ENCODE data around the gene CDK18. TPM values are rescaled to one million over a fixed set of nuclear protein-coding genes. Genes with fewer than 3 reads are reported as not detected.
A peak's percentile ranks its signal among the peaks of the same experiment; 100 is the strongest.

CDK18 gene
- total RNA-seq, 2 donors from 2014 or later, result 5.8 to 5.9 TPM

GRCh38 chr1:205547936-205548827 lies 43.7 kb downstream of the CDK18 start:
- peak; percentile 67 for DNase-seq (ENCODE audit: low spot score)
- intact Hi-C loops (cut with DNase I), result no loop called here

GRCh38 chr1:205554026-205554811 lies 49.8 kb downstream of the CDK18 start:
- DNase-seq (ENCODE audit: low spot score), result no peak
- intact Hi-C loops (cut with DNase I), result no loop called here

- intact Hi-C loops (cut with DNase I), result no loop called here
- no peak for DNase-seq (ENCODE audit: low spot score)
Observed at GRCh38 chr1:205561501-205562203, 57.2 kb downstream of the CDK18 start.

GRCh38 chr1:205563927-205564441 lies 59.5 kb downstream of the CDK18 start:
- intact Hi-C loops (cut with DNase I), result no loop called here
- DNase-seq (ENCODE audit: low spot score), result peak; percentile 24

GRCh38 chr1:205565799-205566198 lies 61.3 kb downstream of the CDK18 start:
- no peak for DNase-seq (ENCODE audit: low spot score)
- intact Hi-C loops (cut with DNase I), result no loop called here

GRCh38 chr1:205567716-205568115 lies 63.2 kb downstream of the CDK18 start:
- DNase-seq (ENCODE audit: low spot score), result peak; percentile 55
- intact Hi-C loops (cut with DNase I), result no loop called here

GRCh38 chr1:205568135-205568468 lies 63.6 kb downstream of the CDK18 start:
- peak; percentile 42 for DNase-seq (ENCODE audit: low spot score)

GRCh38 chr1:205568469-205569361 lies 64.2 kb downstream of the CDK18 start:
- DNase-seq (ENCODE audit: low spot score), result peak; percentile 78
- intact Hi-C loops (cut with DNase I), result no loop called here

More at GRCh38 chr1:205568135-205568468, 63.6 kb downstream of the CDK18 start:
- intact Hi-C loops (cut with DNase I), result no loop called here

- peak; percentile 73 for DNase-seq (ENCODE audit: low spot score)
- intact Hi-C loops (cut with DNase I), result no loop called here
Observed at GRCh38 chr1:205569411-205570172, 65.1 kb downstream of the CDK18 start.

GRCh38 chr1:205570173-205570501 lies 65.7 kb downstream of the CDK18 start:
- intact Hi-C loops (cut with DNase I), result no loop called here
- no peak for DNase-seq (ENCODE audit: low spot score)

- no peak for DNase-seq (ENCODE audit: low spot score)
- intact Hi-C loops (cut with DNase I), result no loop called here
Observed at GRCh38 chr1:205570796-205571537, 66.5 kb downstream of the CDK18 start.

GRCh38 chr1:205571747-205572146 lies 67.3 kb downstream of the CDK18 start:
- intact Hi-C loops (cut with DNase I), result no loop called here
- DNase-seq (ENCODE audit: low spot score), result peak; percentile 37

- no peak for DNase-seq (ENCODE audit: low spot score)
Observed at GRCh38 chr1:205572421-205572820, 68.0 kb downstream of the CDK18 start.

GRCh38 chr1:205575294-205575885 lies 70.9 kb downstream of the CDK18 start:
- intact Hi-C loops (cut with DNase I), result no loop called here
- DNase-seq (ENCODE audit: low spot score), result peak; percentile 8

More at GRCh38 chr1:205572421-205572820, 68.0 kb downstream of the CDK18 start:
- intact Hi-C loops (cut with DNase I), result no loop called here

GRCh38 chr1:205576011-205576410 lies 71.5 kb downstream of the CDK18 start:
- intact Hi-C loops (cut with DNase I), result no loop called here

GRCh38 chr1:205576805-205577761 lies 72.6 kb downstream of the CDK18 start:
- intact Hi-C loops (cut with DNase I), result no loop called here
- DNase-seq (ENCODE audit: low spot score), result no peak

More at GRCh38 chr1:205576011-205576410, 71.5 kb downstream of the CDK18 start:
- DNase-seq (ENCODE audit: low spot score), result no peak
